ENCODE results near the gene HBB. TPM values are rescaled to one million over a fixed set of nuclear protein-coding genes. Genes with fewer than 3 reads are reported as not detected.
"Not testable (repeated sequence)": the region's sequence is repeated elsewhere in the genome, so short reads cannot be mapped to it uniquely, and the experiment has no call there.

Gene HBB
- total and polyA plus RNA-seq, 10 donors: 107 to 40,257 (median 2,189) TPM

GRCh38 chr11:5265832-5266231 lies 39.0 kb upstream of the HBB start:
- TF ChIP-seq, protein P1, sequence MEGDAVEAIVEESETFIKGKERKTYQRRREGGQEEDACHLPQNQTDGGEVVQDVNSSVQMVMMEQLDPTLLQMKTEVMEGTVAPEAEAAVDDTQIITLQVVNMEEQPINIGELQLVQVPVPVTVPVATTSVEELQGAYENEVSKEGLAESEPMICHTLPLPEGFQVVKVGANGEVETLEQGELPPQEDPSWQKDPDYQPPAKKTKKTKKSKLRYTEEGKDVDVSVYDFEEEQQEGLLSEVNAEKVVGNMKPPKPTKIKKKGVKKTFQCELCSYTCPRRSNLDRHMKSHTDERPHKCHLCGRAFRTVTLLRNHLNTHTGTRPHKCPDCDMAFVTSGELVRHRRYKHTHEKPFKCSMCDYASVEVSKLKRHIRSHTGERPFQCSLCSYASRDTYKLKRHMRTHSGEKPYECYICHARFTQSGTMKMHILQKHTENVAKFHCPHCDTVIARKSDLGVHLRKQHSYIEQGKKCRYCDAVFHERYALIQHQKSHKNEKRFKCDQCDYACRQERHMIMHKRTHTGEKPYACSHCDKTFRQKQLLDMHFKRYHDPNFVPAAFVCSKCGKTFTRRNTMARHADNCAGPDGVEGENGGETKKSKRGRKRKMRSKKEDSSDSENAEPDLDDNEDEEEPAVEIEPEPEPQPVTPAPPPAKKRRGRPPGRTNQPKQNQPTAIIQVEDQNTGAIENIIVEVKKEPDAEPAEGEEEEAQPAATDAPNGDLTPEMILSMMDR (IDR thresholded peaks at IDR 0.05 in 8 of 11, conservative IDR thresholded peaks at IDR 0.05 in 3 of 11): no peak
- TF ChIP-seq POLR2A (IDR thresholded peaks at IDR 0.05) (no peak), POLR2AphosphoS5 (IDR thresholded peaks at IDR 0.05) (no peak)
- no peaks in the 10 kb centered on the region for H3K27me3 ChIP-seq (replicated peaks in 1 of 7)
- H3K4me1 ChIP-seq: no peaks in the 10 kb centered on the region
- no peak overlapping the region for H3K27ac ChIP-seq
- H3K36me3 ChIP-seq: no peaks in the 10 kb centered on the region
- 42 to 62% (median 43%) methylated on average over 2 of the region's 2 CpGs for WGBS, 5 donors
- DNase-seq: no peak
- H3K9me3 ChIP-seq: peaks cover 0 to 12% (median 0%) of the 10 kb centered on the region in 8 donors
- H3K4me3 ChIP-seq: no peak overlapping the region
- intact Hi-C loops (cut with DNase I; ENCODE audit: low total_unique reads): no loop called here

DNA sequence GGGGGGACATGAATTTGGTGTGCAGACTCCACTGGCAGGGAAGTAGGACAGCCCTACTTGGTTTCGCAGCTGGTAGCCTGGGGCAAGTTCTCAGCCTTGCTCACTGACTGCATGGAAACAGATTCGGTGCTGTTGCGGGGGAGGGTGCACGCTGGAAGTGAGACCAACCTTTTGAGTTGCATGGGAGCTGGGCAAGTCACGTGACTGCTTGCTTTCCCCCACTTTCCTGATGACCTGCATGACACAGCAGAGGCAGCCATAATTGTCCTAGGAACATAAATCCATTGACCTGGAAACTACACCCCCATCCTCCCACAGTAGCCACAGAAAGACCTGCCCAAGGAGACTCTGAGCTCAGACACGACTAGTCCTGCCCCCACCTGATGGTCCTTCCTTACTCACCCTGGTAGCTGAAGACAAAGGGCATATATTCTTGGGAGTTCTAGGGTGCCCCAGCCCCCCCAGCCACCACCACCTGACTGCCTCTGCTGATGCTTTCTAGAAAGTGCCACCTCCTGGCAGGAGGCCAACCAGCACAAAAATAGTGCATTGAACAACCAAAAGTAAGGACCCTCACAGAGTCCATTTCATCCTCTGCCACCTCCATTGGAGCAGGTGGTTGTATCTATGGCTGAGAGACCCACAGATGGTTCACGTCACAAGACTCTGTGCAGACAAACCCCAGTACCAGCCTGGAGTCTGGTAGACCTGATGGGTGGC lies 31.8 kb upstream of the HBB start:
- WGBS, 5 donors: 72 to 88% (median 80%) methylated on average over 7 of the region's 7 CpGs
- Histone ChIP-seq H3K9me3 (peaks cover 0 to 23% (median 8%) of the 10 kb centered on the region in 8 donors), H3K4me3 (no peak overlapping the region), H3K4me1 (no peaks in the 10 kb centered on the region), H3K27me3 (replicated peaks in 1 of 7) (no peaks in the 10 kb centered on the region), H3K36me3 (no peaks in the 10 kb centered on the region), H3K27ac (no peak overlapping the region)
- intact Hi-C loops (cut with DNase I; ENCODE audit: low total_unique reads): no loop called here
- DNase-seq: no peak
- TF ChIP-seq POLR2AphosphoS5 (IDR thresholded peaks at IDR 0.05) (no peak), POLR2A (IDR thresholded peaks at IDR 0.05) (no peak)
- TF ChIP-seq, protein P1 (IDR thresholded peaks at IDR 0.05 in 8 of 11, conservative IDR thresholded peaks at IDR 0.05 in 3 of 11): no peak

DNA sequence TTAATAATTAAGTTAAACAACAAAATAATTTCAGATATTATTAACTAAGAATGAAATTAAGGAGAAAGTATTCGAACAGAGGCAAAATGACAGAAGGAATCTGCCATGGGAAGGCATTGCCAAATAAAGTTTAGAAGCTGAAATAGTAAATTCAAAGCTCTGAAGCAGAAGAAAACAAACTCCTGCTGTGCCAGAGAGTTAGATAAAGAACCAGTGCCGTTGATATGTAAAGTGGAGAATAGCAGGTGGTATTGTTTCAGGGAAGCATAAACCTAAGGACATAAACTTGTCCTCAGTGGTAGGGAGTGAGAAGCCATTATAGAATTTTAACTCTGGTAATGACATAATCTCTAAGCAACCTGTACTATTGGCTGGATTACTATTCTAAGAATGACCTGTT lies 30.4 kb upstream of the HBB start:
- H3K36me3 ChIP-seq: no peaks in the 10 kb centered on the region
- 48 to 74% (median 62%) methylated on average over 2 of the region's 2 CpGs for WGBS, 5 donors
- intact Hi-C loops (cut with DNase I; ENCODE audit: low total_unique reads): no loop called here
- H3K9me3 ChIP-seq: peaks cover 0 to 23% (median 8%) of the 10 kb centered on the region in 8 donors
- DNase-seq: no peak
- TF ChIP-seq POLR2A (IDR thresholded peaks at IDR 0.05) (no peak), POLR2AphosphoS5 (IDR thresholded peaks at IDR 0.05) (no peak)
- TF ChIP-seq, protein P1 (IDR thresholded peaks at IDR 0.05 in 8 of 11, conservative IDR thresholded peaks at IDR 0.05 in 3 of 11): no peak
- no peaks in the 10 kb centered on the region for H3K4me1 ChIP-seq
- H3K4me3 ChIP-seq: no peak overlapping the region
- H3K27ac ChIP-seq: no peak overlapping the region
- H3K27me3 ChIP-seq (replicated peaks in 1 of 7): no peaks in the 10 kb centered on the region

- H3K36me3 ChIP-seq; H3K27ac ChIP-seq; H3K4me3 ChIP-seq; DNase-seq; H3K4me1 ChIP-seq; H3K27me3 ChIP-seq (replicated peaks in 1 of 7); intact Hi-C loops (cut with DNase I; ENCODE audit: low total_unique reads): not testable (repeated sequence)
- 69 to 85% (median 79%) methylated on average over 4 of the region's 9 CpGs for WGBS, 5 donors
- H3K9me3 ChIP-seq: peaks cover 0 to 11% (median 3%) of the 10 kb centered on the region in 8 donors
Measured at GRCh38 chr11:5254646-5255413, 28.0 kb upstream of the HBB start, which contains the start of gene HBG2. Gene HBG2 (minus strand): TSS chr11:5254781. CDS start chr11:5254728, 53 bp downstream.

GRCh38 chr11:5254023-5254422 lies 27.2 kb upstream of the HBB start:
- H3K4me3 ChIP-seq; H3K4me1 ChIP-seq; H3K36me3 ChIP-seq; DNase-seq; H3K27me3 ChIP-seq (replicated peaks in 1 of 7); intact Hi-C loops (cut with DNase I; ENCODE audit: low total_unique reads); H3K27ac ChIP-seq; H3K9me3 ChIP-seq: not testable (repeated sequence)
- 72 to 86% (median 78%) methylated on average over 2 of the region's 2 CpGs for WGBS, 5 donors

DNA sequence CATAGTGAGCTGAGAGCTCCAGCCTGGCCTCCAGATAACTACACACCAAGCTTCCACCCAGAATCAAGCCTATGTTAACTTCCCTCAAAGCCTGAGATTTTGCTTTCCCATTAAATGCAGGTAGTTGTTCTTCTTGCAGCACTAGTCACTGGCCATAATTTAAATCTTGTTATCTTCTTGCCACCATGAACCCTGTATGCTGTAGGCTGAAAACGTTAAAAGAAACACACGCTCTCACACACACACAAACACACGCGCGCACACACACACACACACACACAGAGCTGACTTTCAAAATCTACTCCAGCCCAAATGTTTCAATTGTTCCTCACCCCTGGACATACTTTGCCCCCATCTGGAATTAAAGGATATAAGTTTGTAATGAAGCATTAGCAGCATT lies 26.6 kb upstream of the HBB start:
- intact Hi-C loops (cut with DNase I; ENCODE audit: low total_unique reads); H3K4me3 ChIP-seq: not testable (repeated sequence)

More for the DNA sequence above, 26.6 kb upstream of the HBB start:
- DNase-seq; H3K27ac ChIP-seq; H3K27me3 ChIP-seq (replicated peaks in 1 of 7); H3K9me3 ChIP-seq; H3K4me1 ChIP-seq; H3K36me3 ChIP-seq: not testable (repeated sequence)
- 70 to 92% (median 90%) methylated on average over 5 of the region's 5 CpGs for WGBS, 5 donors

All from spleen (tissue), 11 donors.